Left renal cortex interstitium (tissue), 4 donors: ENCODE measurements around the gene VEGFB. TPM values are rescaled to one million over a fixed set of nuclear protein-coding genes. Genes with fewer than 3 reads are reported as not detected.

Source experiments
- DNase-seq, 4 donors: peaks; one replicate each; pipeline ENCODE4 v3.0.0-alpha.2; 2013; ENCODE audit warnings: low read depth in 4 of 4, low spot score in 2 of 4, missing footprints in 1 of 4
- polyA plus RNA-seq, 4 donors: library from polyadenylated mRNA; unstranded; fragments of 120-200 nt; gene quantifications; one replicate each; pipeline ENCODE4 v1.2.1, GENCODE V29; 2013; ENCODE audit not compliant: insufficient read length in 4 of 4

VEGFB gene
- polyA plus RNA-seq, 4 donors: 76.6 to 116 (median 99.7) TPM

DNA sequence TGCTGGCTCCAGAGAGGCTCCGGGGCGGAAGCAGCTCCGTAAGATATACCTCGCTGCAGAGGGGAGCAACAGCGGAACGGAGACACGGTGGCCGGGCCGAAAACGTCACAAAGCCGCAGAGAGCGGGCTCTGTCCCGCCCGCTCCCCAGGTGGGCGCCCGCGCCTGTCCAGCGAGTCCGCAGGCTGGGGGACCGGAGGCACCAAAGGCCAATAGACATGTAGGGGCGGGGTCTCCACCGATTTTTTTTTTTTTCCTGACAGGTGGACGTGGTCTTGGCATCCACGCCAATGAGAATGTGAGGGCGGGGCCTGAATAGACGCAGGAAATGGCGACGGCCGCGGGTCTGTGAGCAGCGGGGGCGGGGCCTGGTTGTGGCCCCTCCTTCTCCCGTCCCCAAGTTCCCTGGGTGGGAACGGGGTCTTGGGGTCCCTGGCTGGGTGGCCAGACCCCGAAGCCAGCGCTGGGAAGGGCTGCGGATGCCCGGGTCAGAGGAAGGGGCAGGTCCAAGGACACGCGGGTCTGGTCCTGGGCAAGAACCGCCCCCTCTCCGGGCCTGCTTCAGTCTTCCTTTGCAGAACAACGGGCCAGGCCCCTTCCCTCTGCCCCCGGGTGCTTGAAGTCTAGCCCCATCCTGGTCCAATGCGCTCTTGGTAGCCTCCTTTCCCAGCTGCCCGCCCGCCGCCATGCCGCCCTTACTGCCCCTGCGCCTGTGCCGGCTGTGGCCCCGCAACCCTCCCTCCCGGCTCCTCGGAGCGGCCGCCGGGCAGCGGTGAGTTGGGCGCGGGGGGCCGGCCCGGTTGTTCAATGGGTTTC is 4.0 kb upstream of the VEGFB start, which contains the start of gene DNAJC4:
TSS of gene DNAJC4 (plus strand) at position 378 of the 814 bp plus-strand sequence. CDS start at position 685, 307 bp downstream.
- DNase-seq: peak; percentile 83 to 95 (median 86)

GRCh38 chr11:64230985-64231365 is 3.4 kb upstream of the VEGFB start:
- no peak for DNase-seq

- no peak for DNase-seq
Measured at GRCh38 chr11:64231546-64231945, 2.8 kb upstream of the VEGFB start.

GRCh38 chr11:64232182-64232966 is 2.0 kb upstream of the VEGFB start:
- no peak for DNase-seq

- DNase-seq: no peak
Measured at GRCh38 chr11:64232967-64233315, 1.4 kb upstream of the VEGFB start.

DNA sequence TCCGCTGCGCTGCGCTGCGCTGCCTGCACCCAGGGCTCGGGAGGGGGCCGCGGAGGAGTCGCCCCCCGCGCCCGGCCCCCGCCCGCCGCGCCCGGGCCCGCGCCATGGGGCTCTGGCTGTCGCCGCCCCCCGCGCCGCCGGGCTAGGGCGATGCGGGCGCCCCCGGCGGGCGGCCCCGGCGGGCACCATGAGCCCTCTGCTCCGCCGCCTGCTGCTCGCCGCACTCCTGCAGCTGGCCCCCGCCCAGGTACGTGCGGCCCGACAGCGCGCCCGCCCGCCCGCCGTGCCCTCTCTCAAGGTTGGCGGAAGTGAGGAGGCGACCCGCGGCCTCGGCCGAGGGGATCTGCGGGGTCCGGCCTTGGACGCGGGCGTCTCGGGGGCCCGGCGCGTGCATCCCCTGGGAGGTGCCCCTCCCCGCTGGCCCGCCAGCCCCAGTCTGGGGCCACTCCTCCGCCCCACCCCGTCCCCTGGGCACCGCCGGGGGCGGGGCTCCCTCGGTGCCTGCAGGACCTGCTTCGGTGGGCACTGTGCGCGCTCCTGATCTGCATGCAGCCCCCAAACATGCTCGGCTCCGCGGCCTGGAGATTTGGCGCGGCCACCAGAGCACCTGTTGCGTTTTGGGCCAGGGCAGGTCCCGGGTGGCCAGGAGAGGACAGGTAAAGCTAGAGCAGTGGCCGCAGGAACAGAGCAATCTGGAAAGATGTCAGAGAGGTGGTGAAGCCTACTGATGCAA is 429 bp downstream of the VEGFB start:
- no peak for DNase-seq

DNA sequence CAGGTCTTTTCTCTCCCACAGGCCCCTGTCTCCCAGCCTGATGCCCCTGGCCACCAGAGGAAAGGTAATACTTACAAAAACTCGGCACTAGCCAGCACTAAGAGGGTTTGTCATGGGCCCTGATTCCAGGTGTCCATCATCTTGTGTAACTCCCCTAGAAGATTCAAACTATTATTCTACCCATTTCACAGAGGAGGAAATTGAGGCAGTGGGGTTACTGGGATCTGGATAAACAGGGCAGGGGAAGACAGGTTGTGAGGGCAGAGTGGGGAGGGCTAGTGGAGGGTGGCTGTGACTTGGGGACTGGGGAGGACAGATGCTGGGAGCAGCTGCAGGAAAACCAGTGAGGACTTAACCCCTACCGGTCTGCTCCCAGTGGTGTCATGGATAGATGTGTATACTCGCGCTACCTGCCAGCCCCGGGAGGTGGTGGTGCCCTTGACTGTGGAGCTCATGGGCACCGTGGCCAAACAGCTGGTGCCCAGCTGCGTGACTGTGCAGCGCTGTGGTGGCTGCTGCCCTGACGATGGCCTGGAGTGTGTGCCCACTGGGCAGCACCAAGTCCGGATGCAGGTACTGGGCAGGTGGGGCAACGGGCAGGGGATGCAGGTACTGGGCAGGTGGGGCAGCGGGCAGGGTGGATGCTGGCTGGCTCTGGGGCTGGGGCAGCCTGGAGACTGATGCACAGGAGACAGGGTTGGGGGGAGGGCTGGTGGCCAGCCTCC is 1.2 kb downstream of the VEGFB start:
- no peak for DNase-seq

DNA sequence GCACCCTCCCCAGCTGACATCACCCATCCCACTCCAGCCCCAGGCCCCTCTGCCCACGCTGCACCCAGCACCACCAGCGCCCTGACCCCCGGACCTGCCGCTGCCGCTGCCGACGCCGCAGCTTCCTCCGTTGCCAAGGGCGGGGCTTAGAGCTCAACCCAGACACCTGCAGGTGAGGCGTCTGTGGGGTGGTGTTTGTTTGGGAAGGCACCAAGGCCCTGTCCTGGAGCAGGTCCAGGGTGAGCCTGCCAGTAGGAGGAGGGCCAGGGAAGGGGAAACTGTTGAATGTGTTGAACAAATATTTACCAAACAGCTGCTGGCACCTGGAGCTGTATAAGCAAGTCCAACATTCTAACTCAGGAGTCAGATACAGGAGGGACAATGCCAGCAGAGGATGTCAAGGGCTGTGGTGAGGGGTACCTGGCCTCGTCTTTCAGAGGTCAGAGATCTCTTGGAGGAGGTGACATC is 3.1 kb downstream of the VEGFB start:
- no peak for DNase-seq

DNA sequence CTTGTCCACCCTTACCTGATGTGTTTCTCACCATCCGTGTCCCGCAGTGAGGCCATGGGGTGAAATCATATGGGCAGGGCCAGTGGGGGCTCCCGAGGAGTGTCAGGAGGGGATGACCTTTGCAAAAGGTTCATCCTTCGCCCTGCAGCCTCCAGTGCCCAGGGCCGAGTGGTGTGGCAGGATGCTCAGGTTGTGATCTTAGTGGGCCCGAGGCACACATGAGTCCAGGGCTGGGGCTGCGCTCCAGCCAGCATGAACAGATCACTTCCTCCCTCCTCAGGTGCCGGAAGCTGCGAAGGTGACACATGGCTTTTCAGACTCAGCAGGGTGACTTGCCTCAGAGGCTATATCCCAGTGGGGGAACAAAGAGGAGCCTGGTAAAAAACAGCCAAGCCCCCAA is 3.7 kb downstream of the VEGFB start:
- DNase-seq: no peak

- DNase-seq: no peak
Measured at GRCh38 chr11:64238999-64239398, 4.6 kb downstream of the VEGFB start.

- no peak for DNase-seq
Measured at GRCh38 chr11:64239662-64240434, 5.5 kb downstream of the VEGFB start.

DNA sequence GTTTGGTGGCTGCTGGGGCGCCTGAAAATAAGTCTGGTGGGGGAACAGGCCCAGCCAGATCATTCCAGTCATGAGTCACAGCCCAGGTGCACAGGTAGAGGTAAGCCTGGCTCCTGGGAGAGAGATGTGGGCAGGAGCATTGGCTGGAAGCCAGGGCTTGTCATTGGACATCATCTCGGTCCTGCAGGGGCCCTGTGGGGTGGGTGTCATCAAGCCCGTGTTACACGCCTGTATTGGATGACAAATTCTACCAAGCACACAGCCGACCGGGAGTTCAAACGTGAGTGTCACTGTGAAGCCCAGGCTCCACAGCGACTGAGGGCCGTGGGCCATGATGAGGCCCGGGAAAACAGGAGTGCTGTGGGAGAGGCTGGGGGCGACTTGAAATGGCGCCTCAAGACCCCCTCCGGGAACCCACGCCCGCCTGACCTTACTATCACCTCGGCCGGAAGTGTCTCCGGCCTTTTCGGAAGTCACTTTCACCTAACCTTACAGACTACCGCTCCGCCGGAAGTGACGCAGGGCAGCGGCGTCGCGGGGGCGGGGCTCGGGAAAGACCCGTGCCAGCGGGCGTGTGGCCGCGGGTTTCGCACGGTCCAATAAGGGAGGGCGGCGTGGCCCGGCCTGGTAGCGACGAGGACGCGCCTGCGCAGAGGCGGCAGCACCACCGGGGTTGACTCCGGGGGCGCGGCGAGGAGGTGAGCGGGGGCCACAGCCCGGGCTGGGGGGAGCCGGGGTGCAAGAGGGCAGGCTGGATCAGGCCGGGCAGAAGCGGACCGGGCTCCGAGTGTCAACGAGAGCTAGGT is 6.3 kb downstream of the VEGFB start, which contains the start of gene FKBP2:
TSS of gene FKBP2 (plus strand) at position 661 of the 806 bp plus-strand sequence. CDS start 1,293 bp downstream, outside the sequence.
- peak; percentile 82 to 93 (median 93) for DNase-seq

DNA sequence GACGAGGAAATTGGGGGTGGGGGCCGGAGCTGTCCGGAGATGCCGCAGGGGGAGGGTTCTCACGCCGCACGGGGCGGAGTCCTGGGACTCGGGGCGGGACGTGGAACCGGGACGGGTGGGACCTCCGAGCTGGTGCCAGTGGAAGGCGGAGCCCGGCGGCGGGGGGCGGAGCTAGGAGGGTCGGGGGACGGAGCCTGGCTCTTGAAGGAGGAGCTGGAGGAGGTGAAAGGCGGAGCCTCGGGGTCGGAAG is 6.8 kb downstream of the VEGFB start:
- peak; percentile 89 to 99 (median 96) for DNase-seq

DNA sequence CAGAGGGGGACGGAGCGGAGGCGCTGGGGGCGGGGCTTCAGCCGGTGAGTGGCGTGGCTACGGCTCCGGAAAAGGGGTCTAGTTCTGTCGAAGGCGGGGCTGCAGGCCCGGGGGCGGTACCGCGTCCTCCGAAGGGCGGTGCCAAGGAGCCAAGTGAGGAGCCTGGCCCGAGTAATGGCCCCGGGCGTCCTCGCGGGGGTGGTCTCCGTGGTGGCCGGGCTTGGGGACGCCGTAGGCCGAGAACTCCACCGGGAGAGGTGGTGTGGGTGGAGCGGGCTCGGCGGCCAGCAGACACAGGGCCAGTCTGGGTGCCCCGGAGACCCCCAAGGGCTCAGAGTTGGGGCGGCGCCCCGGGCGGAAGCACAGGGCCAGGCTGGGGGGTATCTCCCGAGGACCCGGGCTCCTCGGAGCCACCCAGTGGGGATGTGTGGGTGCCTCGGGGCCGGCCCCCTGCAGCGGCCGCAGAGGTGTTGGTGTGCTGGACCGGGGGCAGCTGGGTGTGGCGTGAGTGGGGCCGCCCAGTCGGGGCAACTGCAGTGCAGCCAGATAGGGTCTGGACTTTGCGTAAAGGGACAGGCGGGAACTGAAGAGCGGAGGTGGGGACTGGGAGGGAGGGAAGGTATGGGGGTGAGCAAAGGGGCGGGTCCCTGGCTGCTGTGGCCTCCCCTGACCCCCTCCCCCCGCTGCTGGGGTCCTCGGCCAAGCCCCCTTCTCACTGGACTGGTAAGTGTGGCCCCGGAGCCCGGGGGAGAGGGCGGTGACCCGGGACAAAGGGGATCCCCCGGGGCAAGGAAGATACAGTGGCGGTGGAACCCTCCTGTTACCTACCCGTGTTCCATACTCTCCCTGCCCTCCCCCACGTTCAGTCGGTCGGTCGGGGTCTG is 7.3 kb downstream of the VEGFB start:
- DNase-seq: no peak

DNA sequence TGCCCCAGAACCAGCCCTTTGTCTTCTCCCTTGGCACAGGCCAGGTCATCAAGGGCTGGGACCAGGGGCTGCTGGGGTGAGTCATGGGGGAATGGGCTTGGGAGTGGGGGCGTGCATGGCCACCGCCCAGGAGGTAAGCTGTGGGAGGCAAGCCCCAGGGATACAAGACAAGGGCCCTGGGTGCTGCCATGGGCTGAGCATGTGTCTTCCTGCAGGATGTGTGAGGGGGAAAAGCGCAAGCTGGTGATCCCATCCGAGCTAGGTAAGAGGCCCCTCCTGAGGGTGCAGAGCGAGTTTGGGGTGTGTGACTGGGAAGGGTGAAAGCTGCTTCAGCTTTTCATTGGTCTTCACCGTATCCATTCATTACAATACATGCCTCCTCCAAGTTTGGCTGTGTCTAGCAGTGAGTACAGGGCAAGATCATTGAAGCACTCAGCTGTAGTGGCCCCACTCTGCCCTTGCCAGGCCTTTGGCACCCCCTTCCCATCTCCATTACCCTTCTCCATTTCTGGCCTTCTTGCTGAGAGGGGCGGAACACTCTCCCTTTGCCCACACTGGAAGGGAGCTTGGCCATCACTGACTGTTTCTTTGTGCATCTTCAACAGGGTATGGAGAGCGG is 9.0 kb downstream of the VEGFB start:
- no peak for DNase-seq

DNA sequence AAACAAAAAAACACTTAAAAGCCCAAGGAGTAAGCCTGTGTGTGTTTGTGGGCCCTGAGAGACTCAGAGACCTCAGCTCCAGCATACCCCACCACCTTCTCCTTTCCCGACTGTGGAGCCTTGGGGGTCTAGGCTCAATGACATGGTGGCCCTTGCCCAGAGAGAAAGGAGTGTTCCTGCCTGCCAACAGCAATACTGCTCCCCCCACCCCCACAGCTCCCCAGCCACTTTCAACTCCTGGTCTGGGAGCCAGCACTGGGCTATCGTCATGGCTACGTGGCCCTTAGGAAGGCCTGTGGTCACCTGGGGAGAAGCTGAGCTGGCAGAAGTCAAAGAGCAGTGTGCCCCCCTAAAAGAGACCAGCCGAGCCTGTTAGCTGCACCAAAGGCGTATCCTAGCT is 9.7 kb downstream of the VEGFB start:
- DNase-seq: no peak

GRCh38 chr11:64244966-64245365 is 10.6 kb downstream of the VEGFB start:
- no peak for DNase-seq

GRCh38 chr11:64245401-64245796 is 11.0 kb downstream of the VEGFB start:
- no peak for DNase-seq
